Lung (tissue), 12 donors: Measurements from ENCODE around the gene HYAL2. TPM values are rescaled to one million over a fixed set of nuclear protein-coding genes. Genes with fewer than 3 reads are reported as not detected.

ENCODE experiments used
- ATAC-seq: fragments of 200-7000 bp; cut with Tn5 transposase; one replicate; pipeline ENCODE4 v1.9.1; 2020; ENCODE audit warnings: moderate number of reproducible peaks; ENCODE audit not compliant: insufficient read depth, low FRiP score
- DNase-seq, 3 donors: peaks; one replicate each; pipeline ENCODE4 v3.0.0-alpha.2; 2013 to 2017
- H3K27ac ChIP-seq, 2 donors: one replicate each; pipeline ENCODE4 v1.5.1; 2013; ENCODE audit warnings: mild to moderate bottlenecking in 2 of 2, moderate library complexity in 2 of 2, control low read depth in 1 of 2, inconsistent platforms in 1 of 2, low read depth in 1 of 2, low read length in 1 of 2
- H3K27me3 ChIP-seq, 3 donors: one replicate each; pipeline ENCODE4 v1.5.1; 2013; ENCODE audit warnings: low read length in 2 of 3; ENCODE audit not compliant: control insufficient read depth in 3 of 3, insufficient read depth in 3 of 3
- H3K36me3 ChIP-seq, 4 donors: one replicate each; pipeline ENCODE4 v1.5.1; 2013; ENCODE audit warnings: low read length in 4 of 4, mild to moderate bottlenecking in 1 of 4, moderate library complexity in 1 of 4; ENCODE audit not compliant: control insufficient read depth in 4 of 4, insufficient read depth in 4 of 4
- H3K4me1 ChIP-seq, 5 donors: one replicate each; pipeline ENCODE4 v1.5.1; 2013; ENCODE audit warnings: low read length in 5 of 5, mild to moderate bottlenecking in 2 of 5, moderate library complexity in 1 of 5; ENCODE audit not compliant: control insufficient read depth in 5 of 5, insufficient read depth in 5 of 5
- H3K4me3 ChIP-seq: one replicate; pipeline ENCODE4 v1.5.1; 2013; ENCODE audit warnings: mild to moderate bottlenecking, control low read depth, moderate library complexity
- H3K9ac ChIP-seq, 2 donors: one replicate each; pipeline ENCODE4 v1.5.1; 2013; ENCODE audit warnings: low read length in 2 of 2, control low read depth in 1 of 2; ENCODE audit not compliant: insufficient read depth in 1 of 2
- H3K9me3 ChIP-seq, 4 donors: one replicate each; pipeline ENCODE4 v1.5.1; 2013; ENCODE audit warnings: low read length in 3 of 4, mild to moderate bottlenecking in 1 of 4, moderate library complexity in 1 of 4; ENCODE audit not compliant: control insufficient read depth in 4 of 4, insufficient read depth in 3 of 4
- CTCF ChIP-seq: IDR thresholded peaks from 2 replicates; pipeline ENCODE4 v1.5.1; 2012; ENCODE audit warnings: mild to moderate bottlenecking; ENCODE audit errors: control extremely low read depth, extremely low read depth
- WGBS, 2 donors: extraction: QIAGEN DNeasy Blood & Tissue Kit; methylation state at CpG; one replicate each; pipeline ENCODE4 v1.1.7; 2013; 5-methylcytosine and 5-hydroxymethylcytosine counted together
- polyA plus RNA-seq, 2 donors: library from polyadenylated mRNA; stranded (reverse); fragments of 200-250 nt; gene quantifications; one replicate each; pipeline ENCODE4 v1.2.1, GENCODE V29; 2013
- total RNA-seq, 2 donors: library from RNA; depleted of rRNA in 1 of 2; stranded (reverse); fragments of >200 nt in 1 of 2; gene quantifications; one replicate each; pipeline ENCODE4 v1.2.1, GENCODE V29; 2014 to 2021
- donor health status: control.
- donor health status: control.
- donor health status: Bipolar disorder and iron deficiency.
- donor health status: healthy.
- donor health status: DM: yes; HTN: yes; CAD: no.

Gene HYAL2
- total and polyA plus RNA-seq, 4 donors, result 94.3 to 218 (median 201) TPM

- H3K4me1 ChIP-seq, result peaks cover 0 to 52% (median 13%) of the 10 kb centered on the region in 5 donors
- H3K9ac ChIP-seq, result peak overlapping the region; percentile 51 to 81
- H3K36me3 ChIP-seq, result peaks cover 0 to 29% (median 13%) of the 10 kb centered on the region in 4 donors
- DNase-seq, result peak; percentile 94 to 95 (median 94)
- peak; percentile 71 for ATAC-seq
- H3K27me3 ChIP-seq, result no peaks in the 10 kb centered on the region
- H3K9me3 ChIP-seq, result no peaks in the 10 kb centered on the region
- peak overlapping the region; percentile 89 for H3K4me3 ChIP-seq
- WGBS, 2 donors, result 0 to 1% methylated on average over 55 to 59 of the region's 59 CpGs
- H3K27ac ChIP-seq, result peak overlapping the region; percentile 89 to 94
- TF ChIP-seq CTCF, result no peak
Measured at GRCh38 chr3:50321336-50322114, 1.0 kb downstream of the HYAL2 start.

DNA sequence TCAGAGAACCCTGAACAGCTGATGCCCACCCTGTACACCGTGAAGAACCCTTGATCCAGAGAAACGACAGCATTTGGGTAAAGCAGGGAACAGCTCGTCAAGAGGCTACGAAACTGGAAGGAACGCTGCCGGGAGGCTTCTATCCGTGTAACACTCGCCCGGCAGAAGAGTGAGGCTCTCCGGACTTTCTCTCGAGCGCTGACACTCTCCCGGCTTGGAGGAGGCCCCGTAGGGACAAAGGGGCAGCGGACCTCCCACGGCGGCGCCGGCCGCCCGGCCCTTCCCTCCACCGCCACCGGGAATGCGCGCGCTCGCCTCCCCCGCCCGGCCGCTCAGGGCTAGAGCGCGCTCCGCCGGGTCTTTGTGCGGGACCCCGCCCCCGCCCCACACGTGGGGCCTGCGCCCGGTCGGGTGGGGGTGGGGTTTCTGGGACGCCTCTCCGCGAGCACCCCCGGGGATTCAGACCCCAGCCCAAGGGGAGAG is 1.7 kb downstream of the HYAL2 start:
- peak; percentile 88 to 92 (median 89) for DNase-seq
- WGBS, 2 donors, result 0 to 1% methylated on average over 33 to 45 of the region's 45 CpGs
- Histone ChIP-seq H3K27ac (peak overlapping the region; percentile 89 to 94), H3K9me3 (no peaks in the 10 kb centered on the region), H3K36me3 (peaks cover 0 to 26% (median 16%) of the 10 kb centered on the region in 4 donors), H3K4me1 (peaks cover 0 to 52% (median 13%) of the 10 kb centered on the region in 5 donors), H3K9ac (peak overlapping the region; percentile 59 to 90), H3K27me3 (no peaks in the 10 kb centered on the region), H3K4me3 (peak overlapping the region; percentile 89)
- ATAC-seq, result peak; percentile 58
- TF ChIP-seq CTCF, result no peak

GRCh38 chr3:50319894-50320625 is 2.5 kb downstream of the HYAL2 start:
- Histone ChIP-seq H3K4me3 (peak overlapping the region; percentile 89), H3K4me1 (peaks cover 0 to 52% (median 13%) of the 10 kb centered on the region in 5 donors), H3K27ac (peak overlapping the region in 1 of 2 donors; percentile 94), H3K9ac (peak overlapping the region; percentile 59 to 90), H3K36me3 (peaks cover 0 to 21% (median 16%) of the 10 kb centered on the region in 4 donors), H3K27me3 (no peaks in the 10 kb centered on the region), H3K9me3 (no peaks in the 10 kb centered on the region)
- WGBS, 2 donors, result 64 to 84% methylated on average over 29 of the region's 29 CpGs
- no peak for DNase-seq
- TF ChIP-seq CTCF, result no peak
- ATAC-seq, result no peak
